ENCODE measurements around the gene CLIP2.
"Not testable (repeated sequence)": the region's sequence is repeated elsewhere in the genome, so short reads cannot be mapped to it uniquely, and the experiment has no call there.

CLIP2 gene

DNA sequence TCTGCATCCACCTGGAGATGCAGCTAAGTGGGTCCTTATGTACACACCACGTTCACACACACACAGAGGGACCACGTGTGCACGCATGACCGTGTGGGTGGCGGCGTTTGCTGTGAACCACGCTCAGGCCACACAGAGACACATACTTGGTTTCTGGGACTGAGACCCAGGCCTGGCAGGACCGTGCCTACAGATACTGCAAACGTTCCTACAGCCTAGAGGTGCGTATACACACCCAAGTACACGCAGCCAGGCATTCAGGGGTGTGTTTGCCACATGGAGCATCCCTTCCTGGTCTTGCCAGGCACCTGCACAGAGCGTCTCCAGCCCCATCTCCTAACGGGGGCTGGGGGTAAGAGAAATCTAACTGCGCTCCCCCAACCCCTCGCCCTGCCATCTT is 115.5 kb downstream of the CLIP2 start:
- DNase-seq (ENCODE audit: low read depth), result no peak

DNA sequence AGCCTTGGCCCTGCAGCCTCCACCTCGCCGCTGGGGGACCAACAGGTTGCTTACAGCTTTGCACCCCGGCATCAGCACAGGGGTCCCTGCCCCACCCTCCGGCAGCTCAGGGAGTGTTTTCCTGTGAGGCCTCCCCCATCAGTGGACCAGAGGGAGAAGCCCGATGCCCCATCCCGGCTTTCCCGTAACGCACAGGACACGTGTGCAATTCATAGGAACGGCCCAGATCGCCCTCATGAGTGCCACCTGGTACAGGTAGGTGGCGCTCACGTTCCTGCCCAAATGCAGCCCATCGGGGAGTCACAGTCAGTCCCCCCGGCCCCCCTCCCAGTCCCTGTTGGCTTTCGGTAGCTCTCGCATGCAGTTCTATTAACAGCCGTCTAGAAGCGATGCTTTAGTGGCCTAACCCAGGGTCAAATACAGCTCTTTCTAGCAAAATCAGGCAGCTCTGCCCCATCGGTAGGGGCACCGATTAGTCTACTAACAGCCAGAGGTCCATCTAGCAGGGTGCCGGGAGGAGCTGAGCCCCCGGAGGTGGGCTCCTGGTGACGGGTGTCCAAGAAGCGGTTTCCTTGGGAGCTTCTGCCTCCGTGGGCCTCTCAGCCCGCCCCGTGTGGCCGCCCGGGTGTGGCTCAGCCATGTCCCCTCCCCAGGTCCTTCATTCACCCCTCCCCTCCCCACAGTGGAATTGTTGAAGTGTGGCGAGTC is 116.1 kb downstream of the CLIP2 start:
- DNase-seq (ENCODE audit: low read depth), result no peak

- no peak for DNase-seq (ENCODE audit: low read depth)
Measured at GRCh38 chr7:74405899-74406512, 116.8 kb downstream of the CLIP2 start.

DNA sequence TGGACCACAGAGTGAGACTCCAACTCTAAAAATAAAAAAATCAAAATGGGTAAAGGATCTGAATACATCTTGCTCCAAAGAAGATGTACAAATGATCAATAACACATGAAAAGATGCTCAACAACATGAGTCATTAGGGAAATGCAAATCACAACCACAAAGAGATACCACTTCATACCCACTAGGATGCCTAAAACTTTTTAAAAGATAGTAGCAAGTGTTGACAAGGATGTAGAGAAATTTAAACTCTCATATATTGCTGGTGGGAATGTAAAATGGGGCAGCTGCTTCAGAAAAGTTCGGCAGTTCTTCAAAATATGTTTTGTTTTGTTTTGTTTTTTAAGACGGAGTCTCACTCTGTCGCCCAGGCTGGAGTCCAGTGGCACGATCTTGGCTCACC is 118.8 kb downstream of the CLIP2 start:
- no peak for DNase-seq (ENCODE audit: low read depth)

DNA sequence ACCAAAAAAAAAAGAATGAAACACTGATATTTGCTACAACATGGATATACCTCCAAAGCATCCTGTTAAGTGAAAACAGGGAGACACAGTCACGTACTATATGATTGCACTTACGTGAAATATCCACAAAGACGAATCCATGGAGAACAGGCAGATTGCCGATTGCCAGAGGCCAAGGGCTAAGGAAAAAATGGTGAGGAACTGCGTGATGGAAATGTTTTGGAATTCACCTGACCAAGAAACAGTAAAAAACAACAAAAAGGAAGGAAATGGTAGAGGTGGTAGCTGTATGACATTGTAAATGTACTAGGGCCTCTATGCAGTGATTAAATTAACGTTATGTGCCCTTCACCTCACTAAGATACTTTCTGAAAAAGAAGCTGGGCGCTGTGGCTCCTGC is 120.4 kb downstream of the CLIP2 start:
- DNase-seq (ENCODE audit: low read depth), result no peak

GRCh38 chr7:74410772-74411171 is 121.6 kb downstream of the CLIP2 start:
- no peak for DNase-seq (ENCODE audit: low read depth)

DNA sequence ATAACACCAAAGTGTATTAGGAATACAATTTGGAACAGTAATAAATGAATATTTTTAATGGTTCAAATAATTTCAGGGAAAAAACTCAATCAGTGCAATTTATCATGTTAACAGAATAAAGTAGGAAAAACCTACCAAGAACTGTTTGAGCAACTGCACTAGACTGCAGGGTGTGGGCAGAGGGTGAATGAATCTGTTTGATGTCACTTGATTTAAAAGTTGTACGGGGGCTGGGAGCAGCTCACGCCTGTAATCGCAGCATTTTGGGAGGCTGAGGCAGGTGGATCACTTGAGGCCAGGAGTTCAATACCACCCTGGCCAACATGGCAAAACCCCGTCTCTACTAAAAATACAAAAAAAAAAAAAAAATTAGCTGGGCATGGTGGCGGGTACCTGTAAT is 122.4 kb downstream of the CLIP2 start:
- DNase-seq (ENCODE audit: low read depth), result not testable (repeated sequence)

- DNase-seq (ENCODE audit: low read depth), result no peak
Measured at GRCh38 chr7:74412056-74412455, 122.8 kb downstream of the CLIP2 start.

DNA sequence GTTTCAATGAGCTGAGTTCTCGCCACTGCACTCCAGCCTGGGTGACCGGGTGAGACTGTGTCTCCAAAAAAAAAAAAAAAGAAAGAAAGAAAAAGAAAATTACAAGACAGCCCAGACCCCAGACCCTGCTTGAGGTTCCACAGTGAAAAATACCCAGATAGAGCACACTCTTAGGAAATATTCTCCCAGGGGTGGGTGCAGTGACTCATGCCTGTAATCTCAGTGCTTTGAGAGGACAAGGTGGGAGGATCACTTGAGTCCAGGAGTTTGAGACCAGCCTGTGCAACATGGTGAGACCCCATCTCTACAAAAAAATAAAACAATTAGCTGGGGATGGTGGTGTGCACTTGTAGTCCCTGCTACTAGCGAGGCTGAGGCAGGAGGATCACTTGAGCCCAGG is 123.4 kb downstream of the CLIP2 start:
- DNase-seq (ENCODE audit: low read depth), result no peak

DNA sequence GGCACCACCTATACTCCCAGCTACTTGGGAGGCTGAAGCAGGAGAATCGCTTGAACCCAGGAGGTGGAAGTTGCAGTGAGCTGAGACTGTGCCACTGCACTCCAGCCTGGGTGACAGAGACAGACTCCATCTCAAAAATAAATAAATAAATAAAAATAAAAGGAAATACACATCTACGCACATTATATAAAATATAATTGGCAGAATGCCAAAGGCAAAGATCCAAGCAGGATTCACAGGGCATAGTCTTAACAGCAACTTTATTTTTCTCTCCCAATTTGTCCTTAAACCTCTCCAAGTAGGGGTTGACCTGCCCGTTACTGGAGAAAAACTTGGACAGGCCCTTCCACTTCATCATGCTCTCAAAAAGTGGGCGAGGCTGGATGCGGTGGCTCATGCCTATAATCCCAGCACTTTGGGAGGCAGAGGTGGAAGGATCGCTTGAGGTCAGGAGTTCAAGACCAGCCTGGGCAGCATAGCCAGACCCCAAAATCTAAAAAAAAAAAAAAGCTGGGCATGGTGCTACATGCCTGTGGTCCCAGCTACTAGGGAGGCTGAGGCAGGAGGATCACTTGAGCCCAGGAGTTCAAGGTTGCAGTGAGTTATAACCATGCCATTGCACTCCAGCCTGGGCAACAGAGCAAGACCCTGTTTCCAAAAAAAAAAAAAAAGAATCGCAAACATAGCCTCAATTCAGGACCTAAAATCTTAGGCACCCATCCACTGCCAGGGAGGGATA is 125.6 kb downstream of the CLIP2 start:
- not testable (repeated sequence) for DNase-seq (ENCODE audit: low read depth)

- peak; percentile 13 for DNase-seq (ENCODE audit: low read depth)
Measured at GRCh38 chr7:74417419-74417971, 128.3 kb downstream of the CLIP2 start.

- DNase-seq (ENCODE audit: low read depth), result no peak
Measured at GRCh38 chr7:74418076-74418475, 128.9 kb downstream of the CLIP2 start.

GRCh38 chr7:74418538-74418937 is 129.3 kb downstream of the CLIP2 start:
- DNase-seq (ENCODE audit: low read depth), result no peak

GRCh38 chr7:74419232-74419631 is 130.0 kb downstream of the CLIP2 start:
- not testable (repeated sequence) for DNase-seq (ENCODE audit: low read depth)

DNA sequence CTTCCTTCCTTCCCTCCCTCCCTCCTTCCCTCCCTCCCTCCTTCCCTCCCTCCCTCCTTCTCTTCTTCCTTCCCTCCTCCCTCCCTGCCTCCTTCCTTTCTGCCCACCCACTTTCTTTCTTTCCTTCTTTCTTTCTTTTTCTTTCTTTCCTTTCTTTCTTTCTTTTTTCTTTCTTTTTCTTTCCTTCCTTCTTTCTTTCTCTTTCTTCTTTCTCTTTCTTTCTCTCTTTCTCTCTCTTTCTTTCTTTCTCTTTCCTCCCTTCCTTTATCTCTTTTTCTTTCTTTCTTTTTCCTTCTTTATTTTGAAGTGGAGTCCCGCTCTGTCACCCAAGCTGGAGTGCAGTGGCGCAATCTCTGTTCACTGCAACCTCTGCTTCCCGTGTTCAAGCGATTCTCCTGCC is 130.8 kb downstream of the CLIP2 start:
- no peak for DNase-seq (ENCODE audit: low read depth)

- no peak for DNase-seq (ENCODE audit: low read depth)
Measured at GRCh38 chr7:74424291-74424880, 135.2 kb downstream of the CLIP2 start.

DNA sequence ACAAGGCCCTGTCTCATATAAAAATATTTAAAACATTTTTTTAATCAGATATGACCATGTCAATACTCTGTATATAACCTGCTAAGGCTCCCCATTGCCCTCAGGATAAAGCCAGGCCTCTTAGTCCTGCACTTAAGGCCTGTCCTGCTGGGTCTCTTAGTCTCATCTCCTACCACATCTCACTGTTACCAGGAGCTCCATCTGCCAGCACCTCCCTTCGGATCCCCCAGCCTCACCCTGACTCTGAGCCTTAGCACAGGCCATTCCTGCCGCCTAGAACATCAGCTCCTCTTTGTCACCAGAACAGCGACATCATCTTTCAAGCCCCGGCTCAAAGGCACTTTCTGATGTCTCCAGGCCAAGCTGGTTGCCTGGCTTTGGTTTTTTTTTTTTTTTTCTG is 138.8 kb downstream of the CLIP2 start:
- no peak for DNase-seq (ENCODE audit: low read depth)

GRCh38 chr7:74429153-74429747 is 140.0 kb downstream of the CLIP2 start:
- DNase-seq (ENCODE audit: low read depth), result no peak

DNA sequence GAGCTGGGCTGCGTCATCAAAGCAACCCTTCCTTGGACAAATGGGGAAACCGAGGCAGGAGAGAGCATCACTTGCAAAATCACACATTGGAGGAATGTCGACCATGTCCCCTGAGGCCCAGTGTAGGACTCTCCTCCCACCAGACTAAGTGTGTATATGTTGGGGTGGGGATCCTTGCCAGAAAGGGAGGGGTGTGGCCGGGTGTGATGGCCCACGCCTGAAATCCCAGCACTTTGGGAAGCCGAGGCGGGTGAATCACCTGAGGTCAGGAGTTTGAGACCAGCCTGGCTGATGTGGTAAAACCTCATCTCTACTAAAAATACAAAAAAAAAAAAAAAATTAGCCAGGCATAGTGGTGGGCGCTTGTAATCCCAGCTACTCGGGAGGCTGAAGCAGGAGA is 141.2 kb downstream of the CLIP2 start:
- DNase-seq (ENCODE audit: low read depth), result not testable (repeated sequence)

DNA sequence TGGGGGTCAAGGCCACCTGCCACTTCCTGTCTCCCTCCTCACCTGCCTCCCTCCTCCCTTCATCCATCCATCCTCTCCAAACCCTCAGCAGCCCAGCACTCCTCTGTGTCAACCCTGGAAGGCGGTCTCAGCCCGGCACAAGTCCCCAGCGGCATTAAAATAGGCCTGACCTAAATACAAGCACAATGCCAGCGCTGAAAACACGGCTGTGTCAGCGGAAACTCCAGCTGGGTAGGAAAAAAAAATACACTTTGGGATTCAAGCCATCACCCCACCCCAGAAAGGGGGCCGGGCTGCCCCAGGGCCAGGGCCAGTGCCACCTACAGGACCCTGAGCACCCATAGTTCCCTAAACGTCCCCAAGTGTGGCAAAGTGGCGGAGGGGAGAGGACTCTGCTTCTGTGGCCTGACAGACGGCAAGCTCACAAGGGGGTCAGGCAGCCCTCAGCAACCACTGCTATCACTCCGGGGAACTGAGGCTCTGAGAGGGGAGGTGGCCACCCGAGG is 141.8 kb downstream of the CLIP2 start:
- no peak for DNase-seq (ENCODE audit: low read depth)

GRCh38 chr7:74437291-74437571 is 148.0 kb downstream of the CLIP2 start:
- DNase-seq (ENCODE audit: low read depth), result not testable (repeated sequence)

DNA sequence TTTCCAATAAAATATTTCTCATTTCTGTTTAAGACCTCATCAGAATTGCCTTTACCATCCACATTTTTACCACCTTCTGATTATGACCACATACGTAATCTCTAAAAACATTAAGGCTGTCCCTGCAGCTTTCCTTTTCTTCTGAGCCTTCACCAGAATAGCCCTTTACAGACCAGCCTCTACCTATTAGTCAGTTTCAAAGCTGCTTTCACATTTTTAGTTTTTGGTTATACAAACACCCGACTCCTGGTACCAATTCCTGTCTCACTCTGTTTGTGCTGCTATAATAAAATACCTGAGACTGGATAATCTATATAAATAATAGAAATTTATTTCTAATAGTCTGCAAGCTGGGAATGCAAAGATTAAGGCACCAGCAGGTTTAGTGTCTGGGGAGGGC is 149.1 kb downstream of the CLIP2 start:
- no peak for DNase-seq (ENCODE audit: low read depth)
